ENCODE measurements around the gene MED20. TPM values are rescaled to one million over a fixed set of nuclear protein-coding genes. Genes with fewer than 3 reads are reported as not detected.

Gene MED20
- total and polyA plus RNA-seq, 4 donors, result 6.1 to 16.1 (median 9.6) TPM

DNA sequence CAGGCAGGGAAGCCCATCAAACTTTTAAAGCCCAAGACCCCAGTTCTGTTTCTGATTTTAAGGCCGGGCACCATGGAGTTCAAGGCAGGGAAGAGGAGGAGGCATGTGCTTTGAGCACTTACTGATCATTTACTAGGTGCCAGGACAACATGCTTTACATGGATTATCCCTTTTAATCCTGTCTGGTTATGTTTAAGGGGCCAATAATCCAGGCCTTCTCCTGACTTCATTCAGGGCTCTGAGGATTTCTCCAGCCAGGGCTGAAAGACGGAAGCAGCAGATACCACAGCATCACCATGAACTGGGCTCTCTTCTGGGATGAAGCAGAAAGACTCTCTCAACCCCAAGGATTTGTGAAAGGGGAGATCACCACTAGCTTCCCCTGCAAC, 16.5 kb upstream of the MED20 start:
- DNase-seq, result no peak
- intact Hi-C loops (cut with DNase I), result loop anchor here in 1 of 2 donors (5.0 kb wide), 1 partner anchor 105 kb away; no protein-coding TSS in a partner anchor
- Histone ChIP-seq H3K4me3 (ENCODE audit: low read length in 2 of 2) (no peak overlapping the region), H3K4me1 (ENCODE audit: control insufficient read depth in 1 of 2, insufficient read depth in 2 of 2, low read length in 2 of 2) (no peaks in the 10 kb centered on the region), H3K36me3 (ENCODE audit: control insufficient read depth in 1 of 2, insufficient read depth in 2 of 2, low read length in 1 of 2) (no peaks in the 10 kb centered on the region), H3K9me3 (ENCODE audit: control insufficient read depth, low read length) (no peaks in the 10 kb centered on the region), H3K27ac (ENCODE audit: low read depth in 1 of 2, low read length in 2 of 2) (no peak overlapping the region), H3K27me3 (ENCODE audit: control insufficient read depth in 1 of 2, insufficient read depth in 2 of 2, low read length in 1 of 2) (no peaks in the 10 kb centered on the region)
- 63 to 83% methylated on average over 2 of the region's 2 CpGs for WGBS, 2 donors
- no peak for ATAC-seq (ENCODE audit: low FRiP score)

DNA sequence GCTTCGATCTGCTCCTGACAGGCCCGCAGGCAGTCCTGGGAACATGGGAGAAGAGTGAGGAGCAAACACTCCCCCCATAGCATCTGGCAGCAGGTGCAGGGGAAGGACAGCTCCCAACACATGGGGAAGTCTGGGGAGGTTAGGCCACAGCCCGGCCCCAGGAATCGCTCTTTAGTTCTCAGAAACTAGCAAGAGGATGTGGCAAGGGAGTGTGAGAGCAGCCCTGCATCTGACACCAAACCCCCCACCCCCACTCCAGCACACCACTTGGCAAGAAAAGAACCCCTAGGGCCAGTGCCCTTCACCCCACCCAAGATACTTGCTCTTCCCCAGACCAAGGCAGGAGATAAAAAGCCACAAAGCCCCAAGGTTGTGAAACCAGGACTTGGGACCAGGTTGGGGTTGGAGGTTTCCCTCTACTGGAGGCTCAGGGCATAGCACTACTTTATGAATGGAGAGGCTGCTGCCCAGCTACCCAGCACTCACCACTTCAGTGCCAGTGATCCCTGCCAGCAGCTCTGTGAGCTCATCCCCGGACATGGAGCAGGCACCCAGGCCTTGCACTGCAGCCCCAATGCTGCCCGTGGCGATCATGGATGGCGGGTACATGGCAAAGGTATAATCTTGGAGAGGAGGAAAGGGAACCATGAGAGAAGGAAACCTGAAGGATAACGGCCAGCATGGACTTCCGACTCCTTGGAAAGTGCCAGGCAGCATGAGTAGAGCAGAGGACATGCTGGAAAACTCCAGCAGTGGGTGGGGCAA, 15.3 kb upstream of the MED20 start:
- Histone ChIP-seq H3K4me3 (ENCODE audit: low read length in 2 of 2) (no peak overlapping the region), H3K9me3 (ENCODE audit: control insufficient read depth, low read length) (no peaks in the 10 kb centered on the region), H3K4me1 (ENCODE audit: control insufficient read depth in 1 of 2, insufficient read depth in 2 of 2, low read length in 2 of 2) (no peaks in the 10 kb centered on the region), H3K27me3 (ENCODE audit: control insufficient read depth in 1 of 2, insufficient read depth in 2 of 2, low read length in 1 of 2) (no peaks in the 10 kb centered on the region), H3K27ac (ENCODE audit: low read depth in 1 of 2, low read length in 2 of 2) (peak overlapping the region in 1 of 2 donors; percentile 10), H3K36me3 (ENCODE audit: control insufficient read depth in 1 of 2, insufficient read depth in 2 of 2, low read length in 1 of 2) (peaks cover 0 to 2% of the 10 kb centered on the region in 2 donors)
- intact Hi-C loops (cut with DNase I), result loop anchor here in 1 of 2 donors (5.0 kb wide), 1 partner anchor 106 kb away; no protein-coding TSS in a partner anchor
- ATAC-seq (ENCODE audit: low FRiP score), result peak; percentile 85
- DNase-seq, result peak; percentile 75 to 85
- whole genome bisulfite sequencing, 2 donors, result 43 to 52% methylated on average over 10 of the region's 10 CpGs

DNA sequence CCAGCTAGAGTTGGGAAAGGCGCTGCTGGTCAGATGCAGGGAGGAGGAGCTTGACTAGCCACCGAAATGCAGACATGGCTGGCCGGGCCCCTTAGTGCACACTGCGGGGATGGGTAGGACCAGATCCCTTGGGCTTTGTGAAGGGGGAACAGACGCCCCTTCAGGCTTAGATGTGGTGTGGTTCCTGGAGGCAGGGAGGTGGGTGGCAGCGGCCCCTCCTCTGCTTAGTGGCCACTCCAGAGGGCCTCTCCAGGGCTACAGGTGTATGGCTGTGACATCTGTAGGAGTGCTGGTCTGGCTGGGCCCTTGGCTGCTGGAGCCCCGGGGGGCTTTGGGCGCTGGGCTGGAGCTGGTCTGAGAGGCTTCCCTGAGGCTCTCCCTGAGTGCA, 14.7 kb upstream of the MED20 start:
- ATAC-seq (ENCODE audit: low FRiP score), result no peak
- Histone ChIP-seq H3K27ac (ENCODE audit: low read depth in 1 of 2, low read length in 2 of 2) (no peak overlapping the region), H3K4me1 (ENCODE audit: control insufficient read depth in 1 of 2, insufficient read depth in 2 of 2, low read length in 2 of 2) (no peaks in the 10 kb centered on the region), H3K36me3 (ENCODE audit: control insufficient read depth in 1 of 2, insufficient read depth in 2 of 2, low read length in 1 of 2) (peaks cover 0 to 3% of the 10 kb centered on the region in 2 donors), H3K4me3 (ENCODE audit: low read length in 2 of 2) (no peak overlapping the region), H3K27me3 (ENCODE audit: control insufficient read depth in 1 of 2, insufficient read depth in 2 of 2, low read length in 1 of 2) (no peaks in the 10 kb centered on the region), H3K9me3 (ENCODE audit: control insufficient read depth, low read length) (no peaks in the 10 kb centered on the region)
- intact Hi-C loops (cut with DNase I), result loop anchor here in 1 of 2 donors (5.0 kb wide), 1 partner anchor 107 kb away; no protein-coding TSS in a partner anchor
- 73 to 78% methylated on average over 8 of the region's 8 CpGs for WGBS, 2 donors
- no peak for DNase-seq

DNA sequence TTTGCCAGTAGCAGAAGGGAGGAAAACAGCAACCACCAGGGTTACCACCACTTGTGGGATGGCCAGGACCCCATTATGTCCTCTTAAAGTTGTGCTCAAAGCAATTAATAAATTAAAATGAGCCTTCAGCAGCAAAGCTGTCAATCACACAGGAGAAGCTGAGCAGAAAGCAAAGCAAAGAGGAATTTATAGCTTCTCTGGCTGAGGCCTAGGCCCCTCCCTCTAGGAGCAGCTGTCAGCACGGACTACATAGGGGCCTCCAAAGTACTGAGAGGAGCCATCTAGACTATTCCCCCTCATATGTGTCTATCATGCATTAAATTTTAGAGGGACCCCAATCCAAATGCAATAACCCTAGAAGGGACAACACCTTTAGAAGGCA, 14.2 kb upstream of the MED20 start:
- 57 to 68% methylated on average over 1 of the region's 1 CpG for WGBS, 2 donors
- no peaks in the 10 kb centered on the region for H3K4me1 ChIP-seq (ENCODE audit: control insufficient read depth in 1 of 2, insufficient read depth in 2 of 2, low read length in 2 of 2)

DNA sequence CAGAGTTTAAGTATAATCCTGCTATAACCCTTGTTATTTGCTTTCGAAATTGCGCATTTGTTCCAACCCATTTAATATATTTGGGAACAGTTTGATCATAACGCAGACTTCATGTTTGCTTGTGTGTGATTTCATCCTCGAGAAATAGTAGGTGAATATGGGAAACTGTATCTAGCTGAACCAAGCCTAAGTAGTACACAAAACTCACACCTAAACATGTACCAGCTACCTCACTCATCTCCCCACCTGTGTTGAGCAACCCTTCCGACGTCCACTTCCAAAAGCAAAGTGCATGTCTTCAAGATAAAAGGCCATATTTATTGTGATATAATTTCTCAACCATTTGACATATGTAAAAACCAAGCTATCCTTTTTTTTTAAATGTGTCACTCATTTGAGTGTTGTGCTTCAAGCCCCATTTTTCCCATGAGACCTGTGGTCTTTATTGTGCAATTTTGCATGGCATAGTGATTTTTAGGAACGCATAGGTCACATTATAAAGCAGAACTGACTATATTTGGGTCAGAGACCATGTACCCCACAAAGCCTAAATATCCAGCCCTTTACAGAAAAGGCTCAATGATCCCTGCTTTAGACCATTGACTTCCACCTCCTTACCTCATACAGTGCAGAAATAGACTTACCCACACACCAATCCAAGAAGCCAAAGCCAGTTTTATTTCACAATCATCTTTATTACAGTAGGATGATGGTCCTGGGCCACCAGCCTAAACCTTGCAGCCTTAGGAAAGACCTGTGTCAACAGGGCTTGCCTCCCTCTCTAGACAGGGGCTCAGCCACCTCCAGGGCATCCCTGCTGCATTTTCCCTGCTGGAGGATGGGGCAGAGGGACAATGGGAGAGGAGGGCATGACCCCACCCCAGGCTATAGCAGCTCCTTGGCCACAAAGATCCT, 13.6 kb upstream of the MED20 start:
- intact Hi-C loops (cut with DNase I), result loop anchor here in 1 of 2 donors (5.0 kb wide), 1 partner anchor 108 kb away; no protein-coding TSS in a partner anchor
- Histone ChIP-seq H3K4me1 (ENCODE audit: control insufficient read depth in 1 of 2, insufficient read depth in 2 of 2, low read length in 2 of 2) (no peaks in the 10 kb centered on the region), H3K27me3 (ENCODE audit: control insufficient read depth in 1 of 2, insufficient read depth in 2 of 2, low read length in 1 of 2) (no peaks in the 10 kb centered on the region), H3K4me3 (ENCODE audit: low read length in 2 of 2) (no peak overlapping the region), H3K9me3 (ENCODE audit: control insufficient read depth, low read length) (no peaks in the 10 kb centered on the region), H3K36me3 (ENCODE audit: control insufficient read depth in 1 of 2, insufficient read depth in 2 of 2, low read length in 1 of 2) (peaks cover 0 to 3% of the 10 kb centered on the region in 2 donors), H3K27ac (ENCODE audit: low read depth in 1 of 2, low read length in 2 of 2) (no peak overlapping the region)
- ATAC-seq (ENCODE audit: low FRiP score), result no peak
- 77 to 80% methylated on average over 7 of the region's 7 CpGs for WGBS, 2 donors
- DNase-seq, result no peak

More for the DNA sequence above, 14.2 kb upstream of the MED20 start:
- intact Hi-C loops (cut with DNase I), result loop anchor here in 1 of 2 donors (5.0 kb wide), 1 partner anchor 107 kb away; no protein-coding TSS in a partner anchor
- Histone ChIP-seq H3K36me3 (ENCODE audit: control insufficient read depth in 1 of 2, insufficient read depth in 2 of 2, low read length in 1 of 2) (peaks cover 0 to 3% of the 10 kb centered on the region in 2 donors), H3K27me3 (ENCODE audit: control insufficient read depth in 1 of 2, insufficient read depth in 2 of 2, low read length in 1 of 2) (no peaks in the 10 kb centered on the region), H3K9me3 (ENCODE audit: control insufficient read depth, low read length) (no peaks in the 10 kb centered on the region), H3K4me3 (ENCODE audit: low read length in 2 of 2) (no peak overlapping the region), H3K27ac (ENCODE audit: low read depth in 1 of 2, low read length in 2 of 2) (no peak overlapping the region)
- DNase-seq (no peak), ATAC-seq (ENCODE audit: low FRiP score) (no peak)

DNA sequence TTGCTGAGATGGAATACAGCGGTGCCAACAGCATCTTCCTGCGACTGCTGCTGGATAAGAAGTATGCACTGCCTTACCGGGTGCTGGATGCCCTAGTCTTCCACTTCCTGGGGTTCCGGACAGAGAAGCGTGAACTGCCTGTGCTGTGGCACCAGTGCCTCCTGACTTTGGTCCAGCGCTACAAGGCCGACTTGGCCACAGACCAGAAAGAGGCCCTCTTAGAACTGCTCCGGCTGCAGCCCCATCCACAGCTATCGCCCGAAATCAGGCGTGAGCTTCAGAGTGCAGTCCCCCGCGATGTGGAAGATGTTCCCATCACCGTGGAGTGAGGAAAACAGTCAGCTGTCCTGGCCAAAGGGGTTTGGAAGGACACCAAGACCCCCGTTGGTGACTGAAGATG, 11.4 kb upstream of the MED20 start:
- no peak for ATAC-seq (ENCODE audit: low FRiP score)
- no peak overlapping the region for H3K27ac ChIP-seq (ENCODE audit: low read depth in 1 of 2, low read length in 2 of 2)
- H3K36me3 ChIP-seq (ENCODE audit: control insufficient read depth in 1 of 2, insufficient read depth in 2 of 2, low read length in 1 of 2), result peaks cover 0 to 4% of the 10 kb centered on the region in 2 donors
- H3K4me1 ChIP-seq (ENCODE audit: control insufficient read depth in 1 of 2, insufficient read depth in 2 of 2, low read length in 2 of 2), result no peaks in the 10 kb centered on the region
- no peaks in the 10 kb centered on the region for H3K9me3 ChIP-seq (ENCODE audit: control insufficient read depth, low read length)
- DNase-seq, result no peak
- H3K4me3 ChIP-seq (ENCODE audit: low read length in 2 of 2), result no peak overlapping the region
- WGBS, 2 donors, result 87 to 88% methylated on average over 15 of the region's 15 CpGs
- no peaks in the 10 kb centered on the region for H3K27me3 ChIP-seq (ENCODE audit: control insufficient read depth in 1 of 2, insufficient read depth in 2 of 2, low read length in 1 of 2)
- intact Hi-C loops (cut with DNase I), result no loop called here

DNA sequence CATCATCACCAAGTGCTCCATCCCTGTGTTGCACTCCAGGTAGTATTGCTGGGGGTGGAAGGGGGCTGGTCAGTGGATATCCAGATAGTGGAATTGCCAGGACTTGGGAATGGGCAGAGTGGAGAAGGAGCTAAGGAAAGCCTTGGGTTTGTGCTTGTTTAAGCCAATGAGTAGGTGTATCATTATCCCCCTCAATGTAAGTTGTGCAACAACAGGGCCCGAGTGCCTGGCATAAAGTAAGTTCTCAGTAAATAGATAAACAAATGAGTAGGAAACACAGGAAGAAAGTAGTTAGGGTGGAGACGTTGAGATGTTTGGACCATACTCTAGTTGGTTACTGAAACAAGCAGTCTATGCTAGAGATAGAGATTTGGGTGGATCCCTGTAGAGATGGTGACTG, 10.9 kb upstream of the MED20 start:
- Histone ChIP-seq H3K36me3 (ENCODE audit: control insufficient read depth in 1 of 2, insufficient read depth in 2 of 2, low read length in 1 of 2) (peaks cover 0 to 7% of the 10 kb centered on the region in 2 donors), H3K27me3 (ENCODE audit: control insufficient read depth in 1 of 2, insufficient read depth in 2 of 2, low read length in 1 of 2) (no peaks in the 10 kb centered on the region), H3K27ac (ENCODE audit: low read depth in 1 of 2, low read length in 2 of 2) (no peak overlapping the region), H3K4me1 (ENCODE audit: control insufficient read depth in 1 of 2, insufficient read depth in 2 of 2, low read length in 2 of 2) (no peaks in the 10 kb centered on the region), H3K4me3 (ENCODE audit: low read length in 2 of 2) (no peak overlapping the region), H3K9me3 (ENCODE audit: control insufficient read depth, low read length) (no peaks in the 10 kb centered on the region)
- intact Hi-C loops (cut with DNase I), result no loop called here
- DNase-seq, result no peak
- WGBS, 2 donors, result 52 to 61% methylated on average over 2 of the region's 2 CpGs
- no peak for ATAC-seq (ENCODE audit: low FRiP score)

DNA sequence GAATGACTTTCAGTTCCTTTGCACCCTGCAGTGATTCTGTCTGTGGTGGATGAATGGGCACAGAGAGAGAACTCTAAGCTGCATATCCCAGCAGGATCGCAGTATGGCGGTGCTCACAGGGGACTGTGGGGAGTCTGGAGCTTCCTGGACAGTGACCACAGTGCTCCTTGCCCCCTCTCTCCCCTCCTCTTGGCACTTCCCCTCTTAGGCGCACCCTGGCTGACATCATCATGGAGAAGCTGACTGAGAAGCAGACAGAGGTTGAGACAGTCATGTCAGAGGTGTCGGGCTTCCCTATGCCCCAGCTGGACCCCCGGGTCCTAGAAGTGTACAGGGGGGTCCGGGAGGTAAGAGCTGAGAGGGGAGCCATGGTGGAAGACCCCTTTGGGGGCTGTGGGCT, 9.0 kb upstream of the MED20 start:
- H3K27ac ChIP-seq (ENCODE audit: low read depth in 1 of 2, low read length in 2 of 2), result no peak overlapping the region
- H3K9me3 ChIP-seq (ENCODE audit: control insufficient read depth, low read length), result no peaks in the 10 kb centered on the region
- H3K27me3 ChIP-seq (ENCODE audit: control insufficient read depth in 1 of 2, insufficient read depth in 2 of 2, low read length in 1 of 2), result no peaks in the 10 kb centered on the region
- peaks cover 0 to 7% of the 10 kb centered on the region in 2 donors for H3K36me3 ChIP-seq (ENCODE audit: control insufficient read depth in 1 of 2, insufficient read depth in 2 of 2, low read length in 1 of 2)
- no peaks in the 10 kb centered on the region for H3K4me1 ChIP-seq (ENCODE audit: control insufficient read depth in 1 of 2, insufficient read depth in 2 of 2, low read length in 2 of 2)
- DNase-seq (no peak), ATAC-seq (ENCODE audit: low FRiP score) (no peak)
- no peak overlapping the region for H3K4me3 ChIP-seq (ENCODE audit: low read length in 2 of 2)
- intact Hi-C loops (cut with DNase I), result loop anchor here in 1 of 2 donors (10.0 kb wide), 1 partner anchor 285 kb away; the partner anchor contains the start of gene MRPS10
- WGBS, 2 donors, result 87 to 89% methylated on average over 6 of the region's 6 CpGs

Measured in aorta (tissue), 5 donors.